K562 (cell line): Measurements from ENCODE around the gene CBLC. TPM values are rescaled to one million over a fixed set of nuclear protein-coding genes. Genes with fewer than 3 reads are reported as not detected.

Experiments used
- DPF2 ChIP-seq: fragments of 450-650 bp; IDR thresholded peaks from 2 replicates; pipeline ENCODE4 v1.6.1; 2016
- GTF2A2 ChIP-seq: IDR thresholded peaks from 2 replicates; pipeline ENCODE4 v1.6.1; 2016; ENCODE audit warnings: mild to moderate bottlenecking, missing genetic modification characterization, missing compliant biosample characterization
- HCFC1 ChIP-seq: IDR thresholded peaks from 2 replicates; pipeline ENCODE4 v1.6.1; 2012; ENCODE audit warnings: low read depth, low read length, improper control_type of control experiment
- HDGF ChIP-seq: fragments of 450-650 bp; IDR thresholded peaks from 2 replicates; pipeline ENCODE4 v1.6.1; 2016
- ID3 ChIP-seq, 2 experiments: fragments of 250-450 bp in 1 of 2; fragments of 450-650 bp in 1 of 2; sonication (Bioruptor Pico) in 1 of 2; IDR thresholded peaks; 2 replicates each; pipeline versions ENCODE4 v1.6.1 to v1.8.0; 2016 to 2021; ENCODE audit warnings: mild to moderate bottlenecking in 2 of 2, moderate library complexity in 2 of 2, missing compliant biosample characterization in 1 of 2, missing genetic modification characterization in 1 of 2
- NFIC ChIP-seq: fragments of 450-650 bp; IDR thresholded peaks from 2 replicates; pipeline ENCODE4 v1.6.1; 2017; ENCODE audit warnings: mild to moderate bottlenecking, inconsistent platforms
- PHF8 ChIP-seq: fragments of 200-600 bp; sonication (generic); IDR thresholded peaks from 2 replicates; pipeline ENCODE4 v1.6.1; 2012; ENCODE audit warnings: mixed run types, mild to moderate bottlenecking, inconsistent platforms, low read length, moderate library complexity, borderline replicate concordance
- POLR2B ChIP-seq: fragments of 450-650 bp; IDR thresholded peaks from 2 replicates; pipeline ENCODE4 v1.6.1; 2018; ENCODE audit warnings: low read depth; ENCODE audit not compliant: partially characterized antibody
- SRSF1 ChIP-seq: fragments of 200-400 bp; formaldehyde crosslinking; IDR thresholded peaks from 2 replicates; pipeline ENCODE4 v1.6.1; 2017; ENCODE audit warnings: mild to moderate bottlenecking, low read depth, low read length, moderate library complexity
- TEAD4 ChIP-seq, 2 experiments: sonication (generic) in 1 of 2; formaldehyde crosslinking in 1 of 2; IDR thresholded peaks; 2 replicates each; pipeline versions ENCODE4 v1.6.1 to v1.8.0; 2012 to 2022; ENCODE audit warnings: borderline replicate concordance in 1 of 2, inconsistent platforms in 1 of 2, low read length in 1 of 2, mild to moderate bottlenecking in 1 of 2, missing genetic modification reagents in 1 of 2
- ZNF121 ChIP-seq: sonication (generic); formaldehyde crosslinking; conservative IDR thresholded peaks from 2 replicates; pipeline ENCODE4 v1.8.0; 2022; ENCODE audit warnings: missing genetic modification reagents
- ZNF175 ChIP-seq: fragments of 200-800 bp; sonication (Bioruptor generic); IDR thresholded peaks from 2 replicates; pipeline ENCODE4 v1.6.1; 2016; ENCODE audit warnings: low read depth, mild to moderate bottlenecking, missing genetic modification characterization, missing compliant biosample characterization
- ZNF766 ChIP-seq: fragments of 200-800 bp; sonication (Bioruptor generic); conservative IDR thresholded peaks from 2 replicates; pipeline ENCODE4 v1.6.1; 2016; ENCODE audit warnings: missing genetic modification characterization, missing compliant biosample characterization
- polyA plus RNA-seq, 8 experiments: library from polyadenylated mRNA; depleted of rRNA in 4 of 8; stranded (reverse) in 5 of 8; unstranded in 3 of 8; fragments of >200 nt; fragmentation: Nextera tagmentation in 2 of 8; fragmentation: Illumina TruSeq in 1 of 8; extraction: Ambion mirVana in 2 of 8; extraction: Trizol in 1 of 8; gene quantifications; 2 replicates each; pipeline versions ENCODE4 v1.2.1 to v1.2.3, GENCODE V29; 2011 to 2014; ENCODE audit warnings: inconsistent platforms in 1 of 8, missing spikeins in 1 of 8
- total RNA-seq, 7 experiments: library from RNA; depleted of rRNA in 6 of 7; stranded (reverse); fragments of >200 nt in 6 of 7; fragmentation: Illumina TruSeq in 2 of 7; extraction: Trizol in 2 of 7; gene quantifications; 2 replicates each; pipeline versions ENCODE4 v1.2.1 to v1.2.3, GENCODE V29; 2011 to 2021; ENCODE audit warnings: low replicate concordance in 1 of 7
- TF ChIP-seq, protein P1 (sequence below): fragments of 450-650 bp; IDR thresholded peaks from 2 replicates; pipeline ENCODE4 v1.6.1; 2017; ENCODE audit warnings: mild to moderate bottlenecking, moderate library complexity
- TF ChIP-seq, protein P2 (sequence below), 2 experiments: fragments of 450-650 bp in 1 of 2; sonication (generic) in 1 of 2; formaldehyde crosslinking in 1 of 2; IDR thresholded peaks; 2 replicates each; pipeline versions ENCODE4 v1.7.1 to v1.9.0; 2016 to 2022; ENCODE audit warnings: inconsistent platforms in 1 of 2, mild to moderate bottlenecking in 1 of 2, missing genetic modification reagents in 1 of 2

CBLC gene
- total and polyA plus RNA-seq, 9 of the 15 experiments (the other 6 are each of a cell fraction or from before 2014, with no cell fraction given), result 0.09 TPM; not detected in 8

DNA sequence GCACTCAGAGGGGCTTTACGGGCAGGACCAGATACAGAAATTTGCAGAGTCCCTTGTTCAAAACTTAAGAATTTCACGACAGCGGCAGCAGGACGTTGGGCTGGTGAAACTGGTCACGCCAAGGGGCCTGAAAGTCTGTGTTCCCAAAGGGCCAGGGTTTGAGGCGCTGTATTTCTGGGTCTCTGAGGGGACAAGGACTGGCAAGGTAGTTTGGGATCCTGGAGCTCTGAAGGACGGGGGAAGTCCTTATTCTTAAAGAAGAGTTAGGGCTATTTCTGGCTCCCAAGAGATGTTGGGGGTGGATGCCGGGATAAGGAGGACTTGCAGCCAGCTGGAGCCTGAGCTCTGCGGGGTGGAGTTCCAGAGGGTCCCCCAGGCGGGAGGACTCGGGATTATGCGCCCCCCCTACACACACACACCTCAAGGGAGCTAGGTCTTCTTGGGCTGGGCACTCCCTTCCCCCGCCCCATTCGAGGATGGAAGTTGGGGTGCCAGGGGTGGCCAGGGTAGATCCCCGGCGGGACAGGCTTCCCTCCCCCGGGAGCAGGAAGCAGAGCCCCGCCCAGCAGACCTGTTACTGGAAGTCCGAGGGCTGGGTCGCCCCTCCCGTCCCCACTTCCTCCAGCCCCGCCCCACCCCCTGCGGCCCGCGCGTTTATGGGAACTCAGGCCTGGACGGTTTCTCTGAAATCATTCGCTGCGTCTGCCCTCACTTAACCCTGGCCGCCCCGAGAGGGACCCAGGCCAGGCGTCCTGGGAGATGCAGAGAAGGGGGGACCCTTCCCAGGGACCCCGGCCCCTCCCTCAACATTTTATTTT, 23.5 kb upstream of the CBLC start (continued):
- TF ChIP-seq TEAD4 (IDR thresholded peaks at IDR 0.05; ENCODE audit: low read length) (0 out of 2 replicates have a peak, but pooled peaks have one; percentile 23), TEAD4 (CRISPR knock-in tag; IDR thresholded peaks at IDR 0.05; ENCODE audit: borderline replicate concordance) (no peak), SRSF1 (no peak), PHF8 (peak; percentile 53; the same call in 1 of the 2 replicates), ID3 (CRISPR knock-in tag; IDR thresholded peaks at IDR 0.05) (no peak), ID3 (tag; IDR thresholded peaks at IDR 0.05) (peak; percentile 21; the same call in 1 of the 2 replicates), ZNF766 (0 out of 2 replicates have a peak, but pooled peaks have one; percentile 65), ZNF121 (CRISPR knock-in tag) (no peak), DPF2 (0 out of 2 replicates have a peak, but pooled peaks have one; percentile 41), ZNF175 (CRISPR knock-in tag) (0 out of 2 replicates have a peak, but pooled peaks have one; percentile 66), HDGF (0 out of 2 replicates have a peak, but pooled peaks have one; percentile 42), HCFC1 (0 out of 2 replicates have a peak, but pooled peaks have one; percentile 3), NFIC (peak; percentile 33), POLR2B (peak; percentile 34), GTF2A2 (no peak)
- TF ChIP-seq, protein P1, sequence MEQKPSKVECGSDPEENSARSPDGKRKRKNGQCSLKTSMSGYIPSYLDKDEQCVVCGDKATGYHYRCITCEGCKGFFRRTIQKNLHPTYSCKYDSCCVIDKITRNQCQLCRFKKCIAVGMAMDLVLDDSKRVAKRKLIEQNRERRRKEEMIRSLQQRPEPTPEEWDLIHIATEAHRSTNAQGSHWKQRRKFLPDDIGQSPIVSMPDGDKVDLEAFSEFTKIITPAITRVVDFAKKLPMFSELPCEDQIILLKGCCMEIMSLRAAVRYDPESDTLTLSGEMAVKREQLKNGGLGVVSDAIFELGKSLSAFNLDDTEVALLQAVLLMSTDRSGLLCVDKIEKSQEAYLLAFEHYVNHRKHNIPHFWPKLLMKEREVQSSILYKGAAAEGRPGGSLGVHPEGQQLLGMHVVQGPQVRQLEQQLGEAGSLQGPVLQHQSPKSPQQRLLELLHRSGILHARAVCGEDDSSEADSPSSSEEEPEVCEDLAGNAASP, result 0 out of 2 replicates have a peak, but pooled peaks have one; percentile 69
- TF ChIP-seq, protein P2, sequence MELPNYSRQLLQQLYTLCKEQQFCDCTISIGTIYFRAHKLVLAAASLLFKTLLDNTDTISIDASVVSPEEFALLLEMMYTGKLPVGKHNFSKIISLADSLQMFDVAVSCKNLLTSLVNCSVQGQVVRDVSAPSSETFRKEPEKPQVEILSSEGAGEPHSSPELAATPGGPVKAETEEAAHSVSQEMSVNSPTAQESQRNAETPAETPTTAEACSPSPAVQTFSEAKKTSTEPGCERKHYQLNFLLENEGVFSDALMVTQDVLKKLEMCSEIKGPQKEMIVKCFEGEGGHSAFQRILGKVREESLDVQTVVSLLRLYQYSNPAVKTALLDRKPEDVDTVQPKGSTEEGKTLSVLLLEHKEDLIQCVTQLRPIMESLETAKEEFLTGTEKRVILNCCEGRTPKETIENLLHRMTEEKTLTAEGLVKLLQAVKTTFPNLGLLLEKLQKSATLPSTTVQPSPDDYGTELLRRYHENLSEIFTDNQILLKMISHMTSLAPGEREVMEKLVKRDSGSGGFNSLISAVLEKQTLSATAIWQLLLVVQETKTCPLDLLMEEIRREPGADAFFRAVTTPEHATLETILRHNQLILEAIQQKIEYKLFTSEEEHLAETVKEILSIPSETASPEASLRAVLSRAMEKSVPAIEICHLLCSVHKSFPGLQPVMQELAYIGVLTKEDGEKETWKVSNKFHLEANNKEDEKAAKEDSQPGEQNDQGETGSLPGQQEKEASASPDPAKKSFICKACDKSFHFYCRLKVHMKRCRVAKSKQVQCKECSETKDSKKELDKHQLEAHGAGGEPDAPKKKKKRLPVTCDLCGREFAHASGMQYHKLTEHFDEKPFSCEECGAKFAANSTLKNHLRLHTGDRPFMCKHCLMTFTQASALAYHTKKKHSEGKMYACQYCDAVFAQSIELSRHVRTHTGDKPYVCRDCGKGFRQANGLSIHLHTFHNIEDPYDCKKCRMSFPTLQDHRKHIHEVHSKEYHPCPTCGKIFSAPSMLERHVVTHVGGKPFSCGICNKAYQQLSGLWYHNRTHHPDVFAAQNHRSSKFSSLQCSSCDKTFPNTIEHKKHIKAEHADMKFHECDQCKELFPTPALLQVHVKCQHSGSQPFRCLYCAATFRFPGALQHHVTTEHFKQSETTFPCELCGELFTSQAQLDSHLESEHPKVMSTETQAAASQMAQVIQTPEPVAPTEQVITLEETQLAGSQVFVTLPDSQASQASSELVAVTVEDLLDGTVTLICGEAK (IDR thresholded peaks at IDR 0.05), result peak; percentile 50; the same call in 1 of the 2 replicates
- TF ChIP-seq, protein P2 (CRISPR knock-in tag; IDR thresholded peaks at IDR 0.05), result no peak
